Neural cell (in vitro differentiated cells): ENCODE data around the gene ROBO1. TPM values are rescaled to one million over a fixed set of nuclear protein-coding genes. Genes with fewer than 3 reads are reported as not detected.

Experiments used
- H2AFZ ChIP-seq: fragments of 200-600, 300-800 bp; sonication (generic), shearing (Covaris generic); 2 replicates; pipeline ENCODE4 v1.6.0; 2014; ENCODE audit warnings: low read depth, mild to moderate bottlenecking, antibody characterized with exemption, low read length, moderate library complexity
- H3F3A ChIP-seq: fragments of 200-600 bp; shearing (Covaris generic); 2 replicates; pipeline ENCODE4 v1.6.1; 2016; ENCODE audit warnings: mild to moderate bottlenecking, moderate library complexity, mixed read lengths, antibody characterized with exemption, low read length; ENCODE audit not compliant: insufficient read depth, poor library complexity, severe bottlenecking
- H3K27ac ChIP-seq: fragments of 200-600, 300-800 bp; sonication (generic), shearing (Covaris generic); 2 replicates; pipeline ENCODE4 v1.5.1; 2014; ENCODE audit warnings: mild to moderate bottlenecking, low read length, moderate library complexity
- H3K27me3 ChIP-seq: fragments of 300-800, 200-600 bp; sonication (generic), shearing (Covaris generic); 2 replicates; pipeline ENCODE4 v1.6.0; 2014; ENCODE audit warnings: mild to moderate bottlenecking, low read depth, low read length, moderate library complexity; ENCODE audit not compliant: insufficient read depth
- H3K36me3 ChIP-seq: fragments of 300-800, 200-600 bp; sonication (generic), shearing (Covaris generic); 2 replicates; pipeline ENCODE4 v1.5.1; 2014; ENCODE audit warnings: mild to moderate bottlenecking, antibody characterized with exemption, low read length, moderate library complexity; ENCODE audit not compliant: insufficient read depth
- H3K4me2 ChIP-seq: fragments of 300-800, 200-600 bp; sonication (generic), shearing (Covaris generic); 2 replicates; pipeline ENCODE4 v1.6.0; 2014; ENCODE audit warnings: mild to moderate bottlenecking, low read length
- H3K4me3 ChIP-seq: fragments of 300-800, 200-600 bp; sonication (generic), shearing (Covaris generic); 2 replicates; pipeline ENCODE4 v1.5.1; 2014; ENCODE audit warnings: mild to moderate bottlenecking, low read length, moderate library complexity
- H3K79me2 ChIP-seq: fragments of 200-600 bp; shearing (Covaris generic); replicated peaks from 2 replicates; pipeline ENCODE4 v1.6.0; 2014; ENCODE audit warnings: mild to moderate bottlenecking, low read length, moderate library complexity; ENCODE audit not compliant: insufficient read depth
- H3K9ac ChIP-seq: fragments of 300-800, 200-600 bp; sonication (generic), shearing (Covaris generic); 2 replicates; pipeline ENCODE4 v1.6.1; 2016; ENCODE audit warnings: mild to moderate bottlenecking, low read length, mixed read lengths
- H3K9me2 ChIP-seq: fragments of 200-600 bp; shearing (Covaris generic); 2 replicates; pipeline ENCODE4 v1.6.1; 2016; ENCODE audit warnings: mild to moderate bottlenecking, low read length, mixed read lengths; ENCODE audit not compliant: insufficient read depth
- H3K9me3 ChIP-seq: fragments of 200-600, 300-800 bp; sonication (generic), shearing (Covaris generic); 2 replicates; pipeline ENCODE4 v1.6.1; 2016; ENCODE audit warnings: mild to moderate bottlenecking, mixed run types, low read length, moderate library complexity, mixed read lengths
- H4K20me1 ChIP-seq: fragments of 200-600 bp; shearing (Covaris generic); 2 replicates; pipeline ENCODE4 v1.6.1; 2016; ENCODE audit warnings: mild to moderate bottlenecking, mixed run types; ENCODE audit not compliant: insufficient read depth
- EP300 ChIP-seq: fragments of 450-650 bp; conservative IDR thresholded peaks from 2 replicates; pipeline ENCODE4 v1.6.1; 2014; ENCODE audit warnings: antibody characterized with exemption, mild to moderate bottlenecking, moderate library complexity; ENCODE audit not compliant: poor library complexity, severe bottlenecking
- EZH2 ChIP-seq: fragments of 200-600, 300-800 bp; shearing (Covaris generic), sonication (generic); IDR thresholded peaks from 2 replicates; pipeline ENCODE4 v1.6.1; 2014; ENCODE audit warnings: antibody characterized with exemption, low read length, borderline replicate concordance, mild to moderate bottlenecking; ENCODE audit not compliant: insufficient read depth, poor library complexity, severe bottlenecking
- MXI1 ChIP-seq: fragments of 450-650 bp; conservative IDR thresholded peaks from 2 replicates; pipeline ENCODE4 v1.6.1; 2014; ENCODE audit warnings: antibody characterized with exemption, mild to moderate bottlenecking; ENCODE audit not compliant: poor library complexity, severe bottlenecking
- POLR2AphosphoS5 ChIP-seq: IDR thresholded peaks from 2 replicates; pipeline ENCODE4 v1.6.1; 2012
- RAD21 ChIP-seq: fragments of 450-650 bp; conservative IDR thresholded peaks from 2 replicates; pipeline ENCODE4 v1.6.1; 2014; ENCODE audit warnings: antibody characterized with exemption, mild to moderate bottlenecking, moderate library complexity
- SMC3 ChIP-seq: fragments of 450-650 bp; conservative IDR thresholded peaks from 2 replicates; pipeline ENCODE4 v1.6.1; 2014; ENCODE audit warnings: antibody characterized with exemption, mild to moderate bottlenecking, moderate library complexity; ENCODE audit not compliant: poor library complexity
- polyA plus RNA-seq: library from polyadenylated mRNA; depleted of rRNA; stranded (reverse); fragments of >200 nt; gene quantifications from 2 replicates; pipeline ENCODE4 v1.2.3, GENCODE V29; 2014
- TF ChIP-seq, protein P1 (sequence below): IDR thresholded peaks from 2 replicates; pipeline ENCODE4 v1.6.1; 2012; ENCODE audit warnings: borderline replicate concordance

Gene ROBO1
- polyA plus RNA-seq, 1 donor from 2014 or later = 183 TPM

GRCh38 chr3:78901544-78901943 lies 866.3 kb downstream of the ROBO1 start:
- H3K9ac ChIP-seq = no peak overlapping the region
- H3K4me2 ChIP-seq = no peak overlapping the region
- H3K27ac ChIP-seq = peak overlapping the region; percentile 70
- no peaks in the 10 kb centered on the region for H3K27me3 ChIP-seq
- H3F3A ChIP-seq = no peaks in the 10 kb centered on the region
- peaks cover 19% of the 10 kb centered on the region for H3K79me2 ChIP-seq
- H3K9me2 ChIP-seq = no peaks in the 10 kb centered on the region
- peak; percentile 93 for TF ChIP-seq EP300
- TF ChIP-seq MXI1 = no peak
- TF ChIP-seq EZH2 = no peak
- no peak for TF ChIP-seq RAD21
- peak; percentile 56 for TF ChIP-seq POLR2AphosphoS5
- TF ChIP-seq, protein P1, sequence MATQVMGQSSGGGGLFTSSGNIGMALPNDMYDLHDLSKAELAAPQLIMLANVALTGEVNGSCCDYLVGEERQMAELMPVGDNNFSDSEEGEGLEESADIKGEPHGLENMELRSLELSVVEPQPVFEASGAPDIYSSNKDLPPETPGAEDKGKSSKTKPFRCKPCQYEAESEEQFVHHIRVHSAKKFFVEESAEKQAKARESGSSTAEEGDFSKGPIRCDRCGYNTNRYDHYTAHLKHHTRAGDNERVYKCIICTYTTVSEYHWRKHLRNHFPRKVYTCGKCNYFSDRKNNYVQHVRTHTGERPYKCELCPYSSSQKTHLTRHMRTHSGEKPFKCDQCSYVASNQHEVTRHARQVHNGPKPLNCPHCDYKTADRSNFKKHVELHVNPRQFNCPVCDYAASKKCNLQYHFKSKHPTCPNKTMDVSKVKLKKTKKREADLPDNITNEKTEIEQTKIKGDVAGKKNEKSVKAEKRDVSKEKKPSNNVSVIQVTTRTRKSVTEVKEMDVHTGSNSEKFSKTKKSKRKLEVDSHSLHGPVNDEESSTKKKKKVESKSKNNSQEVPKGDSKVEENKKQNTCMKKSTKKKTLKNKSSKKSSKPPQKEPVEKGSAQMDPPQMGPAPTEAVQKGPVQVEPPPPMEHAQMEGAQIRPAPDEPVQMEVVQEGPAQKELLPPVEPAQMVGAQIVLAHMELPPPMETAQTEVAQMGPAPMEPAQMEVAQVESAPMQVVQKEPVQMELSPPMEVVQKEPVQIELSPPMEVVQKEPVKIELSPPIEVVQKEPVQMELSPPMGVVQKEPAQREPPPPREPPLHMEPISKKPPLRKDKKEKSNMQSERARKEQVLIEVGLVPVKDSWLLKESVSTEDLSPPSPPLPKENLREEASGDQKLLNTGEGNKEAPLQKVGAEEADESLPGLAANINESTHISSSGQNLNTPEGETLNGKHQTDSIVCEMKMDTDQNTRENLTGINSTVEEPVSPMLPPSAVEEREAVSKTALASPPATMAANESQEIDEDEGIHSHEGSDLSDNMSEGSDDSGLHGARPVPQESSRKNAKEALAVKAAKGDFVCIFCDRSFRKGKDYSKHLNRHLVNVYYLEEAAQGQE = peak; percentile 50
- no peak overlapping the region for H2AFZ ChIP-seq
- H3K9me3 ChIP-seq = no peaks in the 10 kb centered on the region
- H4K20me1 ChIP-seq = no peaks in the 10 kb centered on the region
- no peak overlapping the region for H3K4me3 ChIP-seq
- no peaks in the 10 kb centered on the region for H3K36me3 ChIP-seq

- Histone ChIP-seq H3K9me2 (no peaks in the 10 kb centered on the region), H3K79me2 (peaks cover 20% of the 10 kb centered on the region), H3K9me3 (no peaks in the 10 kb centered on the region), H2AFZ (no peak overlapping the region), H3K4me3 (peak overlapping the region; percentile 37), H3K36me3 (no peaks in the 10 kb centered on the region), H3K27me3 (no peaks in the 10 kb centered on the region), H3K4me2 (peak overlapping the region; percentile 70), H3K27ac (peak overlapping the region; percentile 70), H3K9ac (peak overlapping the region; percentile 15), H3F3A (no peaks in the 10 kb centered on the region), H4K20me1 (no peaks in the 10 kb centered on the region)
- TF ChIP-seq SMC3 (peak; percentile 30), MXI1 (no peak), EZH2 (no peak), POLR2AphosphoS5 (peak; percentile 80)
- TF ChIP-seq, protein P1 = peak; percentile 55
Observed at GRCh38 chr3:78900880-78901279, 866.9 kb downstream of the ROBO1 start.
